Fibroblast of lung (primary cell): ENCODE measurements around the gene RPL7A. TPM values are rescaled to one million over a fixed set of nuclear protein-coding genes. Genes with fewer than 3 reads are reported as not detected.

ENCODE experiments used
- DNase-seq, 2 donors: peaks; one replicate each; pipeline versions ENCODE4 v3.0.0 to v3.0.0-alpha.2; 2010; ENCODE audit warnings: low read depth in 2 of 2
- H2AFZ ChIP-seq: 2 replicates; pipeline ENCODE4 v1.5.1; 2012; ENCODE audit warnings: low read length, control low read depth, inconsistent platforms
- H3K27ac ChIP-seq: 2 replicates; pipeline ENCODE4 v1.5.1; 2011; ENCODE audit warnings: low read length, control low read depth; ENCODE audit not compliant: insufficient read depth
- H3K27me3 ChIP-seq: 2 replicates; pipeline ENCODE4 v1.5.1; 2011; ENCODE audit warnings: mild to moderate bottlenecking, low read length; ENCODE audit not compliant: control insufficient read depth, insufficient read depth
- H3K36me3 ChIP-seq: 2 replicates; pipeline ENCODE4 v1.5.1; 2011; ENCODE audit warnings: low read length; ENCODE audit not compliant: control insufficient read depth, insufficient read depth
- H3K4me1 ChIP-seq: 2 replicates; pipeline ENCODE4 v1.5.1; 2011; ENCODE audit warnings: low read length; ENCODE audit not compliant: control insufficient read depth, insufficient read depth; ENCODE audit errors: extremely low read depth
- H3K4me2 ChIP-seq: 2 replicates; pipeline ENCODE4 v1.5.1; 2011; ENCODE audit warnings: low read length, control low read depth; ENCODE audit not compliant: insufficient read depth; ENCODE audit errors: extremely low read depth
- H3K4me3 ChIP-seq, 4 experiments: fragments of 200-600 bp in 1 of 4; sonication (generic) in 1 of 4; replicated peaks in 1 of 4; 2 replicates each; pipeline ENCODE4 v1.5.1; 2011 to 2016; ENCODE audit warnings: low read length in 4 of 4, low read depth in 3 of 4, mild to moderate bottlenecking in 3 of 4, control low read depth in 2 of 4, inconsistent platforms in 1 of 4, mixed read lengths in 1 of 4; ENCODE audit not compliant: insufficient read depth in 1 of 4; ENCODE audit errors: control extremely low read depth in 1 of 4
- H3K79me2 ChIP-seq: 2 replicates; pipeline ENCODE4 v1.5.1; 2012; ENCODE audit warnings: mild to moderate bottlenecking, low read length, inconsistent platforms; ENCODE audit not compliant: control insufficient read depth, insufficient read depth
- H3K9ac ChIP-seq: 2 replicates; pipeline ENCODE4 v1.5.1; 2011; ENCODE audit warnings: mild to moderate bottlenecking, low read length, control low read depth; ENCODE audit not compliant: insufficient read depth
- H3K9me3 ChIP-seq: 2 replicates; pipeline ENCODE4 v1.5.1; 2012; ENCODE audit warnings: low read depth, low read length; ENCODE audit not compliant: control insufficient read depth, insufficient read depth
- H4K20me1 ChIP-seq: 2 replicates; pipeline ENCODE4 v1.5.1; 2011; ENCODE audit warnings: low read length; ENCODE audit not compliant: control insufficient read depth, insufficient read depth; ENCODE audit errors: extremely low read depth
- CTCF ChIP-seq, 2 donors: IDR thresholded peaks in 1 of 2; conservative IDR thresholded peaks in 1 of 2; 1 replicate in 1 of 2; 2 replicates in 1 of 2; pipeline ENCODE4 v1.5.1; 2011 to 2012; ENCODE audit warnings: low read length in 2 of 2, control low read depth in 1 of 2, inconsistent platforms in 1 of 2, low read depth in 1 of 2, mild to moderate bottlenecking in 1 of 2
- EZH2 ChIP-seq: IDR thresholded peaks from 2 replicates; pipeline ENCODE4 v1.5.1; 2012; ENCODE audit warnings: low read length, control low read depth, mild to moderate bottlenecking; ENCODE audit errors: missing control alignments
- polyA plus RNA-seq, 2 donors: library from polyadenylated mRNA; depleted of rRNA in 1 of 2; stranded (reverse) in 1 of 2; unstranded in 1 of 2; fragments of >200 nt; gene quantifications; 2 replicates each; pipeline ENCODE4 v1.2.1, GENCODE V29; 2011 to 2012; ENCODE audit warnings: missing spikeins in 1 of 2
- total RNA-seq: library from RNA; depleted of rRNA; stranded (reverse); fragments of >200 nt; gene quantifications from 2 replicates; pipeline ENCODE4 v1.2.1, GENCODE V29; 2014

Gene RPL7A
- total and polyA plus RNA-seq, 2 donors (not counting 1 experiment from before 2014, with no cell fraction given): 1,820 to 2,991 TPM

DNA sequence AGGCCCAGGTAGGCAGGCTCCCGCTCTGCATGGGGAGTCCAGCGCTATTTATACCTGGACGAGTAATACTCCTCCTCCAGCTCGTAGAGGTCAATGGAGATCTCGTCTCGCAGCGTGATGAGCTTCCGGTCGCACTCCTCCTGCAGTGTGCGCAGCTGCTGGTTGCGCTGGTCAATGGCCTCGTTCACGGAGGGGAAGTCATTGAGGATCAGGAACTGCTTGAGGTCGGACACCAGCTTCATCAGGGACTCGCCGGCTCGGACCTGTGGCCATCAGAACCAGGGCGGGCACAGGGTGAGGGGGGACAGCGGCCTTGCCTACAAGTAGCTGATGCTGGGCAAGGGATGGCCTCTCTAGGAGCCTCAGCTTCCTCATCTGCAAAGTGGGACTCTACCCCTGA is 3.9 kb upstream of the RPL7A start:
- no peak overlapping the region for H3K4me2 ChIP-seq
- H3K4me3 ChIP-seq: no peak overlapping the region
- H2AFZ ChIP-seq: no peak overlapping the region
- H3K9me3 ChIP-seq: no peaks in the 10 kb centered on the region
- H3K79me2 ChIP-seq: peaks cover 28% of the 10 kb centered on the region
- H3K36me3 ChIP-seq: peaks cover 35% of the 10 kb centered on the region
- H3K9ac ChIP-seq: no peak overlapping the region
- DNase-seq: no peak
- peaks cover 6% of the 10 kb centered on the region for H3K4me1 ChIP-seq
- H3K27me3 ChIP-seq: no peaks in the 10 kb centered on the region
- H4K20me1 ChIP-seq: no peaks in the 10 kb centered on the region
- TF ChIP-seq CTCF (conservative IDR thresholded peaks at IDR 0.05 in 1 of 2, IDR thresholded peaks at IDR 0.05 in 1 of 2; ENCODE audit: low read depth in 1 of 2, low read length in 2 of 2) (no peak), EZH2 (no peak)
- H3K27ac ChIP-seq: no peak overlapping the region

DNA sequence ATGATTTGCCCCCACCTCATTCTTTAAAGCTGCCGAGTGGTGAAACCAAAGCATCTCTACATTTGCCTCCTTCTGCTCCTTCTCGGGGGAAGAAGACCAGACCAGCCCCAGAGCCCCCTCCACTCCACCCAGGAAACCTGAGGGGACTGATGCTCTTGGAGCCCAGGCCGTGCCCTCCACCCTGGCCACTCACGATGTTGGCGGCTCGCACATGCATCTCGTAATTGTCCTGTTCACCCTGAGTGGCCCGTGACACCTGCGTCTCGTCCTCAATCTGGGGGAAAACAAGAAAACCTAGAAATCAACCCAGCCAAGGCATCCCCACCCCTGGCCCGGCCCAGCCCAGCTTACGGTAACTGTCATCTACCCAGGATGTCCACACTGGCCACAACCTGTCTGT is 3.0 kb upstream of the RPL7A start:
- no peaks in the 10 kb centered on the region for H3K27me3 ChIP-seq
- H4K20me1 ChIP-seq: no peaks in the 10 kb centered on the region
- H3K9ac ChIP-seq: no peak overlapping the region
- DNase-seq: no peak
- H3K9me3 ChIP-seq: no peaks in the 10 kb centered on the region
- H2AFZ ChIP-seq: no peak overlapping the region
- no peak for TF ChIP-seq CTCF (conservative IDR thresholded peaks at IDR 0.05 in 1 of 2, IDR thresholded peaks at IDR 0.05 in 1 of 2; ENCODE audit: low read depth in 1 of 2, low read length in 2 of 2)
- no peak for TF ChIP-seq EZH2
- no peak overlapping the region for H3K4me2 ChIP-seq
- H3K4me1 ChIP-seq: peaks cover 9% of the 10 kb centered on the region
- H3K36me3 ChIP-seq: peaks cover 39% of the 10 kb centered on the region
- no peak overlapping the region for H3K4me3 ChIP-seq
- peaks cover 37% of the 10 kb centered on the region for H3K79me2 ChIP-seq
- no peak overlapping the region for H3K27ac ChIP-seq

GRCh38 chr9:133345596-133345995 is 2.4 kb upstream of the RPL7A start:
- Histone ChIP-seq H3K9ac (no peak overlapping the region), H3K4me3 (no peak overlapping the region), H3K79me2 (peaks cover 43% of the 10 kb centered on the region), H3K9me3 (no peaks in the 10 kb centered on the region), H3K27ac (no peak overlapping the region), H2AFZ (no peak overlapping the region), H3K27me3 (no peaks in the 10 kb centered on the region), H3K4me1 (peaks cover 11% of the 10 kb centered on the region), H4K20me1 (no peaks in the 10 kb centered on the region), H3K4me2 (no peak overlapping the region), H3K36me3 (peaks cover 40% of the 10 kb centered on the region)
- TF ChIP-seq CTCF (conservative IDR thresholded peaks at IDR 0.05 in 1 of 2, IDR thresholded peaks at IDR 0.05 in 1 of 2; ENCODE audit: low read depth in 1 of 2, low read length in 2 of 2) (no peak), EZH2 (no peak)
- no peak for DNase-seq
